ENCODE data around the gene SNAPIN. TPM values are rescaled to one million over a fixed set of nuclear protein-coding genes. Genes with fewer than 3 reads are reported as not detected.

The SNAPIN gene
- total and polyA plus RNA-seq, 8 donors = 34.5 to 44.1 (median 38.4) TPM

DNA sequence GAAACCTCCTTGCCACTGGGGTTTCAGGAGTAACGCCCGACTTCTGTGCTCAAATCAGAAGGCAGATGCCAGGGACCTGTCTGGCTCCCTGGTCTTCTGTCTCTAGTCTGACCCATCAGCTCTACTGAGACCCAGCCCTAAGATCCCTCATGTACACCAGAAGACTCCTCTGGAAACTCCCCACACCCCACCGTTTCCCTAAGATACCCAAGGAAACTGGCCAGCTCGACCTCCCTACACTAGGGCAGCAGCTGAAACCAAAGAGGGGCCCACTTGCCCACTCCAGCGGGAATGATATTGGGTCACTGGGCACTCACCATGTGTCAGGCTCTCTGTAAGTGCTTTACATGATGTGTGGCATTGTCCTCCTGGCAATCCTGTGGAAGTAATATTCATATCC is 45.1 kb upstream of the SNAPIN start:
- DNase-seq (no peak), ATAC-seq (no peak)
- TF ChIP-seq, protein P1, sequence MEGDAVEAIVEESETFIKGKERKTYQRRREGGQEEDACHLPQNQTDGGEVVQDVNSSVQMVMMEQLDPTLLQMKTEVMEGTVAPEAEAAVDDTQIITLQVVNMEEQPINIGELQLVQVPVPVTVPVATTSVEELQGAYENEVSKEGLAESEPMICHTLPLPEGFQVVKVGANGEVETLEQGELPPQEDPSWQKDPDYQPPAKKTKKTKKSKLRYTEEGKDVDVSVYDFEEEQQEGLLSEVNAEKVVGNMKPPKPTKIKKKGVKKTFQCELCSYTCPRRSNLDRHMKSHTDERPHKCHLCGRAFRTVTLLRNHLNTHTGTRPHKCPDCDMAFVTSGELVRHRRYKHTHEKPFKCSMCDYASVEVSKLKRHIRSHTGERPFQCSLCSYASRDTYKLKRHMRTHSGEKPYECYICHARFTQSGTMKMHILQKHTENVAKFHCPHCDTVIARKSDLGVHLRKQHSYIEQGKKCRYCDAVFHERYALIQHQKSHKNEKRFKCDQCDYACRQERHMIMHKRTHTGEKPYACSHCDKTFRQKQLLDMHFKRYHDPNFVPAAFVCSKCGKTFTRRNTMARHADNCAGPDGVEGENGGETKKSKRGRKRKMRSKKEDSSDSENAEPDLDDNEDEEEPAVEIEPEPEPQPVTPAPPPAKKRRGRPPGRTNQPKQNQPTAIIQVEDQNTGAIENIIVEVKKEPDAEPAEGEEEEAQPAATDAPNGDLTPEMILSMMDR (IDR thresholded peaks at IDR 0.05) = no peak
- intact Hi-C loops (cut with DNase I) = no loop called here
- peak overlapping the region; percentile 75 to 86 for H3K27ac ChIP-seq
- peaks cover 38 to 51% of the 10 kb centered on the region in 2 donors for H3K4me1 ChIP-seq
- H3K27me3 ChIP-seq = no peaks in the 10 kb centered on the region
- H3K36me3 ChIP-seq = peaks cover 0 to under 1% of the 10 kb centered on the region in 2 donors
- H3K4me3 ChIP-seq = peak overlapping the region in 1 of 2 donors; percentile 51
- H3K9me3 ChIP-seq = no peaks in the 10 kb centered on the region

DNA sequence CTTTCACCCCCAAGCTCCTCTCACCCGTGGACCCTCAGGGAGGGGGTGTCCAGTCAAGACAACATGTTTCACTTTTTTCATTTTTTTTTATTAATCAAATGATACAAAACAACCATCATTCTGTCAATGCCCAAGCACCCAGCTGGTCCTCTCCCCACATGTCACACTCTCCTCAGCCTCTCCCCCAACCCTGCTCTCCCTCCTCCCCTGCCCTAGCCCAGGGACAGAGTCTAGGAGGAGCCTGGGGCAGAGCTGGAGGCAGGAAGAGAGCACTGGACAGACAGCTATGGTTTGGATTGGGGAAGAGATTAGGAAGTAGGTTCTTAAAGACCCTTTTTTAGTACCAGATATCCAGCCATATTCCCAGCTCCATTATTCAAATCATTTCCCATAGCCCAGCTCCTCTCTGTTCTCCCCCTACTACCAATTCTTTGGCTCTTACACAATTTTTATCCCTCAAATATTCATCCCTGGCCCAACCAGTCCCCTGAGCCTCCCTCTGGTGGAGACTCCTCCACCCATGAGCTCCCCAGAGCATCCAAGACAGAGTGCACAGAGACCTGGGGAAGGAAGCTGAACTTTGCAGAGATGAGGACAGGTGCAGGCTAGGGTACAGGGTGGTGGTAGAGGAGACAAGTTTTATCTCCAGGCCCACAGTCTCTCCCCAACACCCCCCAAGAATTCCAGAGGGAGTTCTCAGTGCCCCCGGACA is 44.2 kb upstream of the SNAPIN start:
- no peak for ATAC-seq
- H3K4me1 ChIP-seq = peaks cover 28 to 46% of the 10 kb centered on the region in 2 donors

DNA sequence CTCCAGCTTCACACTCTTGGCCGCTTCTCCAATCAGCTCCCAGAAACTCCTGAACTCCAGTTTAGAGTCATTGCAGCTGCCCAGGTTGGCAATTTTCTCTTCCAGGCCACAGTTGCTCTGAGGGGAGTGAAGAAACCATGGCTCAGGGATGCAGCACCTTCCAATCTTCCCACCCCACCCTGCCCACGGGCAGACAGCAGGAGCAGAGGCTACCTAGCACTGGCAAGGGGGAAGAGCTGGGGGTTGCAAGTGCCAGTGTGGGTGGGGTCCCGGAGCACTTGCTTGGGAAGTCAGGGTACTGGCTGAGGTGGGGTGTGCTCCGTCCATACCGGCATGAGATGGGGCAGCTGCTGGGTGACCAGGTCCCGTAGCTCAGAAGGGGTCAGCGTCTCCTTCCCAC is 43.6 kb upstream of the SNAPIN start:
- Histone ChIP-seq H3K4me1 (peaks cover 23 to 40% of the 10 kb centered on the region in 2 donors), H3K27me3 (no peaks in the 10 kb centered on the region), H3K36me3 (peaks cover 0 to 12% of the 10 kb centered on the region in 2 donors), H3K4me3 (peak overlapping the region in 1 of 2 donors; percentile 38), H3K9me3 (no peaks in the 10 kb centered on the region), H3K27ac (no peak overlapping the region)
- intact Hi-C loops (cut with DNase I) = no loop called here
- TF ChIP-seq, protein P1 (IDR thresholded peaks at IDR 0.05) = no peak
- DNase-seq (no peak), ATAC-seq (no peak)

More for the DNA sequence above, 44.2 kb upstream of the SNAPIN start:
- intact Hi-C loops (cut with DNase I) = no loop called here
- Histone ChIP-seq H3K27ac (peak overlapping the region in 1 of 2 donors; percentile 8), H3K4me3 (peak overlapping the region in 1 of 2 donors; percentile 38), H3K9me3 (no peaks in the 10 kb centered on the region), H3K27me3 (no peaks in the 10 kb centered on the region), H3K36me3 (peaks cover 0 to 10% of the 10 kb centered on the region in 2 donors)
- TF ChIP-seq, protein P1 (IDR thresholded peaks at IDR 0.05) = no peak
- no peak for DNase-seq

DNA sequence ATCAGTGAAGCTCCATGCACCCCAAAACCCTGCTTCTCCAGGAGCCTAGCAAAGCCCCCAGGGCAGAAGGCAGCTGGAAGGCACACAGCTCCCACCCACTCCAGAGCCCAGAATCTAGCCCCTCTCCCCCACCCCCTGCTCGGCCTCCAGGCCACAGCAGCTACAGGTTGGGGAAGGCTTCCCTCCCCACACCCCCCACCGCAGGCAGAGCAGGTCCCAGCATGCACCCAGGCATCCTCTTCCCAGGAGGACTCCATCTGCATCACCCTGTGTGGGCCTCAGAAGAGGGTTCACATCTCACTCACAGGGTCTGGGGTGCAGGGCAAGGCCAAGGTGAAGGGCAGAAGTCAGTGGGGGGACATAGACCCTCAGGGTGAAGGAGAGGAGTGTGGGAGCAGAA is 43.1 kb upstream of the SNAPIN start:
- ATAC-seq = no peak

More for the DNA sequence above, 43.1 kb upstream of the SNAPIN start:
- TF ChIP-seq, protein P1 (IDR thresholded peaks at IDR 0.05) = no peak
- H3K27ac ChIP-seq = peak overlapping the region in 1 of 2 donors; percentile 63
- no peaks in the 10 kb centered on the region for H3K27me3 ChIP-seq
- no peak for DNase-seq
- intact Hi-C loops (cut with DNase I) = no loop called here
- no peaks in the 10 kb centered on the region for H3K9me3 ChIP-seq
- H3K4me1 ChIP-seq = peaks cover 18 to 35% of the 10 kb centered on the region in 2 donors
- H3K36me3 ChIP-seq = peaks cover 0 to 12% of the 10 kb centered on the region in 2 donors
- peak overlapping the region; percentile 12 to 38 for H3K4me3 ChIP-seq

Measured in left lung (tissue), 10 donors.